PFSK-1 (cell line): ENCODE data around the gene DAB2.

Experiments used
- POLR2AphosphoS5 ChIP-seq: IDR thresholded peaks from 2 replicates; pipeline ENCODE4 v1.6.1; 2012; ENCODE audit warnings: low read depth, mild to moderate bottlenecking, control low read depth, low read length, moderate library complexity
- TAF1 ChIP-seq: IDR thresholded peaks from 2 replicates; pipeline ENCODE4 v1.6.1; 2012; ENCODE audit warnings: low read length, control low read depth, borderline replicate concordance; ENCODE audit not compliant: insufficient read depth

DNA sequence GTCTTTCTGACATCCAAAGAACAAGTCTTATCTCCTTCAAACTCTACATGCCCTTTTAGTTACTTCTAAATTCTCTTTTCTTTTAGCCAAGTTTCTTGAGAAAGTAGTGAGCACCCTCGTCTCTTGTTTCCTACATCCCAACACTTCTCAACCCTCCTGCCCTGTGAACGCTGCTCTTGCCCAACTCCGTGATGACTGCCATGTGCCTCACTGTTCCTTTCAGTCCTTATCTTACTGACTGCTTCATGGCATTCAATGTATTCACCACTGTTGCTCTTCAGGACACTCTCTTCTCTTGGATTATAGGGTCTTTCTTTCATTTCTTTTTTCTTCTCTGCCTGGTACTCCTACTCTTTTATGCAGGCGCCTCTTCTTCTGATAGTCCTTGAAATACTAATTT, 75.3 kb downstream of the DAB2 start:
- TF ChIP-seq TAF1 (no peak), POLR2AphosphoS5 (no peak)
